IMR-90 (cell line): Measurements from ENCODE around the gene HNRNPH2. TPM values are rescaled to one million over a fixed set of nuclear protein-coding genes. Genes with fewer than 3 reads are reported as not detected.

ENCODE experiments used
- ATAC-seq: fragments of 200-7000 bp; cut with Tn5 transposase; 2 replicates; pipeline ENCODE4 v1.9.1; 2020; ENCODE audit warnings: low read depth, mild to moderate bottlenecking, moderate library complexity
- BruUV-seq: library from RNA; stranded (reverse); fragments of 400-500 nt; replicated peaks from 2 replicates; lab custom pipeline; 2021; lab: Mats Ljungman, UMichigan
- CTCF ChIA-PET: fragments of 300-600 bp; formaldehyde crosslinking; extraction: SDS; loops from one replicate; lab custom pipeline; 2021; ENCODE audit warnings: antibody characterized with exemption; lab: Yijun Ruan, JAX
- POLR2A ChIA-PET: fragments of 300-600 bp; sonication (Branson Sonifier 250); formaldehyde crosslinking; loops from one replicate; lab custom pipeline; 2022; ENCODE audit warnings: antibody characterized with exemption; ENCODE audit not compliant: unreplicated experiment; lab: Charles Lee
- DNase-seq: peaks from one replicate; pipeline ENCODE4 v3.0.0; 2013
- H2AFZ ChIP-seq: replicated peaks from 2 replicates; pipeline ENCODE3; 2013; ENCODE audit warnings: low read length, mild to moderate bottlenecking; ENCODE audit not compliant: poor library complexity
- H2AK5ac ChIP-seq: 2 replicates; pipeline ENCODE4 v1.6.1; 2013; ENCODE audit warnings: low read depth, low read length, inconsistent platforms
- H2AK9ac ChIP-seq: replicated peaks from 2 replicates; pipeline ENCODE3; 2013; ENCODE audit warnings: mild to moderate bottlenecking, low read depth, low read length, moderate library complexity; ENCODE audit not compliant: poor library complexity
- H2BK120ac ChIP-seq: 2 replicates; pipeline ENCODE4 v1.6.1; 2013; ENCODE audit warnings: low read depth, low read length, inconsistent platforms
- H2BK15ac ChIP-seq: 3 replicates; pipeline ENCODE4 v1.6.1; 2013; ENCODE audit warnings: low read depth, low read length, inconsistent platforms
- H2BK20ac ChIP-seq: 2 replicates; pipeline ENCODE4 v1.6.1; 2013; ENCODE audit warnings: low read depth, mild to moderate bottlenecking, inconsistent platforms, low read length, moderate library complexity
- H2BK5ac ChIP-seq: 2 replicates; pipeline ENCODE4 v1.6.1; 2013; ENCODE audit warnings: mild to moderate bottlenecking, low read depth, low read length, inconsistent platforms; ENCODE audit not compliant: poor library complexity, severe bottlenecking
- H3K14ac ChIP-seq: replicated peaks from 2 replicates; pipeline ENCODE4 v1.6.1; 2013; ENCODE audit warnings: low read depth, low read length, inconsistent platforms
- H3K18ac ChIP-seq: 2 replicates; pipeline ENCODE4 v1.6.1; 2013; ENCODE audit warnings: low read depth, low read length, control low read depth
- H3K23ac ChIP-seq: 2 replicates; pipeline ENCODE4 v1.6.1; 2013; ENCODE audit warnings: low read depth, low read length, inconsistent platforms
- H3K27ac ChIP-seq: 2 replicates; pipeline ENCODE4 v1.5.1; 2013; ENCODE audit warnings: mild to moderate bottlenecking, control low read depth, low read length; ENCODE audit not compliant: insufficient read depth
- H3K27me3 ChIP-seq: 2 replicates; pipeline ENCODE4 v1.6.1; 2013; ENCODE audit warnings: low read length; ENCODE audit not compliant: control insufficient read depth, insufficient read depth
- H3K36me3 ChIP-seq: 2 replicates; pipeline ENCODE4 v1.6.1; 2013; ENCODE audit warnings: low read length, mixed read lengths; ENCODE audit not compliant: control insufficient read depth, insufficient read depth
- H3K4ac ChIP-seq: 2 replicates; pipeline ENCODE4 v1.6.1; 2013; ENCODE audit warnings: low read depth, low read length, inconsistent platforms
- H3K4me1 ChIP-seq: 2 replicates; pipeline ENCODE4 v1.6.1; 2013; ENCODE audit warnings: low read length, mixed read lengths; ENCODE audit not compliant: control insufficient read depth, insufficient read depth
- H3K4me2 ChIP-seq: 2 replicates; pipeline ENCODE4 v1.6.1; 2013; ENCODE audit warnings: low read depth, mild to moderate bottlenecking, control low read depth, low read length, moderate library complexity
- H3K4me3 ChIP-seq: 2 replicates; pipeline ENCODE4 v1.5.1; 2013; ENCODE audit warnings: low read depth, mild to moderate bottlenecking, control low read depth, low read length, moderate library complexity; ENCODE audit not compliant: insufficient read depth
- H3K56ac ChIP-seq: 2 replicates; pipeline ENCODE4 v1.6.1; 2013; ENCODE audit warnings: low read length, inconsistent platforms; ENCODE audit not compliant: insufficient read depth; ENCODE audit errors: extremely low read depth
- H3K79me1 ChIP-seq, 2 experiments: 2 replicates each; pipeline ENCODE4 v1.6.1; 2013; ENCODE audit warnings: low read length in 2 of 2, inconsistent platforms in 1 of 2, low read depth in 1 of 2
- H3K9ac ChIP-seq: 2 replicates; pipeline ENCODE4 v1.6.1; 2013; ENCODE audit warnings: low read depth, low read length, control low read depth
- H3K9me1 ChIP-seq: 2 replicates; pipeline ENCODE4 v1.6.1; 2013; ENCODE audit warnings: low read length, inconsistent platforms; ENCODE audit not compliant: insufficient read depth
- H3K9me3 ChIP-seq: 2 replicates; pipeline ENCODE4 v1.6.1; 2013; ENCODE audit warnings: low read length; ENCODE audit not compliant: control insufficient read depth, insufficient read depth
- H4K20me1 ChIP-seq: 2 replicates; pipeline ENCODE4 v1.6.1; 2013; ENCODE audit warnings: low read length, inconsistent platforms; ENCODE audit not compliant: insufficient read depth
- H4K5ac ChIP-seq: 2 replicates; pipeline ENCODE4 v1.6.1; 2013; ENCODE audit warnings: mild to moderate bottlenecking, low read depth, low read length, control low read depth
- H4K8ac ChIP-seq, 2 experiments: 2 replicates each; pipeline ENCODE4 v1.6.1; 2013; ENCODE audit warnings: low read depth in 2 of 2, low read length in 2 of 2, control low read depth in 1 of 2, inconsistent platforms in 1 of 2
- H4K91ac ChIP-seq: 2 replicates; pipeline ENCODE4 v1.6.1; 2013; ENCODE audit warnings: low read depth, low read length, inconsistent platforms; ENCODE audit not compliant: insufficient read depth
- BHLHE40 ChIP-seq: fragments of 150-350 bp; IDR thresholded peaks from 2 replicates; pipeline ENCODE4 v1.6.1; 2016; ENCODE audit warnings: mild to moderate bottlenecking, low read depth, low read length
- CEBPB ChIP-seq: IDR thresholded peaks from 2 replicates; pipeline ENCODE4 v1.6.1; 2012; ENCODE audit warnings: low read depth, low read length, improper control_type of control experiment
- CHD1 ChIP-seq: IDR thresholded peaks from 2 replicates; pipeline ENCODE4 v1.6.1; 2012; ENCODE audit warnings: low read depth, low read length, improper control_type of control experiment
- FOS ChIP-seq: fragments of 150-350 bp; IDR thresholded peaks from 2 replicates; pipeline ENCODE4 v1.6.1; 2016; ENCODE audit warnings: low read depth, low read length
- MAFK ChIP-seq: IDR thresholded peaks from 2 replicates; pipeline ENCODE4 v1.6.1; 2012; ENCODE audit warnings: low read depth, low read length, improper control_type of control experiment
- MAZ ChIP-seq: IDR thresholded peaks from 2 replicates; pipeline ENCODE4 v1.6.1; 2012; ENCODE audit warnings: low read depth, mild to moderate bottlenecking, low read length, improper control_type of control experiment, moderate library complexity, borderline replicate concordance
- MXI1 ChIP-seq: IDR thresholded peaks from 2 replicates; pipeline ENCODE4 v1.6.1; 2012; ENCODE audit warnings: low read depth, mild to moderate bottlenecking, low read length, moderate library complexity, borderline replicate concordance
- NFE2L2 ChIP-seq: fragments of 150-350 bp; IDR thresholded peaks from 2 replicates; pipeline ENCODE4 v1.6.1; 2016; ENCODE audit warnings: low read depth, mild to moderate bottlenecking, low read length
- POLR2A ChIP-seq: IDR thresholded peaks from 2 replicates; pipeline ENCODE4 v1.6.1; 2012; ENCODE audit warnings: mild to moderate bottlenecking, low read depth, low read length
- RAD21 ChIP-seq: IDR thresholded peaks from 2 replicates; pipeline ENCODE4 v1.6.1; 2012; ENCODE audit warnings: low read length, improper control_type of control experiment
- RFX5 ChIP-seq: IDR thresholded peaks from 2 replicates; pipeline ENCODE4 v1.8.0; 2012; ENCODE audit warnings: low read depth, mild to moderate bottlenecking, low read length, moderate library complexity
- SMC3 ChIP-seq: fragments of 150-350 bp; IDR thresholded peaks from 2 replicates; pipeline ENCODE4 v1.6.1; 2016; ENCODE audit warnings: low read depth, mild to moderate bottlenecking, antibody characterized with exemption, low read length, moderate library complexity
- dilution Hi-C: fragments of 300-500 bp; cut with HindIII; formaldehyde crosslinking; loops from one replicate; pipeline ENCODE4 v1.14.3; 2018; ENCODE audit warnings: low sequenced_read_pairs; ENCODE audit not compliant: unreplicated experiment
- in situ Hi-C: fragments of 300-500 bp; cut with MboI; formaldehyde crosslinking; loops from 3 replicates; pipeline ENCODE4 v1.14.3; 2019; ENCODE audit warnings: low sequenced_read_pairs, inconsistent platforms, mixed read lengths
- intact Hi-C: fragments of 100-400 bp; cut with micrococcal nuclease; formaldehyde crosslinking; loops from 2 replicates; pipeline ENCODE4 v1.10.0; 2022
- polyA plus RNA-seq, 3 experiments: library from polyadenylated mRNA; depleted of rRNA; stranded (reverse); fragments of >200 nt; gene quantifications; 2 replicates each; pipeline ENCODE4 v1.2.3, GENCODE V29; 2012; ENCODE audit warnings: low replicate concordance in 1 of 3
- total RNA-seq: library from RNA; depleted of rRNA; stranded (reverse); fragments of >200 nt; gene quantifications from 2 replicates; pipeline ENCODE4 v1.2.3, GENCODE V29; 2012
- TF ChIP-seq, protein P1 (sequence below): conservative IDR thresholded peaks from 2 replicates; pipeline ENCODE4 v1.5.1; 2012; ENCODE audit warnings: mild to moderate bottlenecking, low read depth, low read length, improper control_type of control experiment
- TF ChIP-seq, protein P2 (sequence below): fragments of 150-350 bp; IDR thresholded peaks from 2 replicates; pipeline ENCODE4 v1.6.1; 2017; ENCODE audit warnings: mild to moderate bottlenecking, antibody characterized with exemption, low read length, low read depth
- TF ChIP-seq, protein P3 (sequence below): fragments of 150-350 bp; IDR thresholded peaks from 2 replicates; pipeline ENCODE4 v1.6.1; 2016; ENCODE audit warnings: low read depth, mild to moderate bottlenecking, low read length, moderate library complexity, borderline replicate concordance

Gene HNRNPH2
- total and polyA plus RNA-seq, 2 of the 4 experiments (the other 2 are of a cell fraction), result 42.8 to 54.3 TPM

DNA sequence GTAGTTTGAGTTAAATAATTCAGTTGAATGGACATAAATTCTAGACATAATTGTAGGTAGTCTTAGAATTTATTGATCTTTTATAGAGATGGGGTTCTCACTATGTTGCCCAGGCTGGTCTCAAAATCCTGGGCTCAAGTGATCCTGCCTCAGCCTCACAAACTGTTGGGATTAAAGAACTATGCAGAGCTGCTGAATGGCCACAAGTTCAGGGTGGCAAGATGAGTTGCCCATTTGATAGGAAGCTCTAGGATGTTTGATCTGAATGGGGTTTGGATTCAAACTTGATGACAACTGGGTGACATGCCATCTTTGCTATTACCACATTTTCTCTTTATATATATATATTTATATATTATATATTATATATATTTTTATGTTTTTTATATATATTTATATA, 13.7 kb upstream of the HNRNPH2 start:
- ATAC-seq (no peak), DNase-seq (no peak)
- POLR2A ChIA-PET, result no interaction called here
- dilution Hi-C loops (no loop called here), in situ Hi-C loops (no loop called here), intact Hi-C loops (no loop called here)
- no peak overlapping the region for H3K27ac ChIP-seq
- no peak overlapping the region for H3K4me2 ChIP-seq
- H2AK5ac ChIP-seq, result no peak overlapping the region
- H3K18ac ChIP-seq, result no peak overlapping the region
- no peak overlapping the region for H2AK9ac ChIP-seq
- H3K4ac ChIP-seq, result no peak overlapping the region
- no peak overlapping the region for H3K9ac ChIP-seq
- H3K9me3 ChIP-seq, result no peaks in the 10 kb centered on the region
- CTCF ChIA-PET, result no interaction called here
- H3K9me1 ChIP-seq, result peaks cover 4% of the 10 kb centered on the region
- H4K8ac ChIP-seq, result no peak overlapping the region
- H2AFZ ChIP-seq, result no peak overlapping the region
- H4K5ac ChIP-seq, result no peak overlapping the region
- no peak overlapping the region for H4K91ac ChIP-seq
- H3K4me1 ChIP-seq, result no peaks in the 10 kb centered on the region
- no peak overlapping the region for H3K56ac ChIP-seq
- peaks cover 11% of the 10 kb centered on the region; the same call in 1 of the 2 replicates for H3K36me3 ChIP-seq
- no peak overlapping the region for H3K23ac ChIP-seq
- H3K27me3 ChIP-seq, result no peaks in the 10 kb centered on the region
- TF ChIP-seq MAZ (no peak), FOS (no peak), BHLHE40 (no peak), POLR2A (no peak), RAD21 (no peak), NFE2L2 (no peak), MAFK (no peak), CEBPB (no peak), SMC3 (no peak), CHD1 (no peak), RFX5 (no peak), MXI1 (no peak)
- TF ChIP-seq, protein P1, sequence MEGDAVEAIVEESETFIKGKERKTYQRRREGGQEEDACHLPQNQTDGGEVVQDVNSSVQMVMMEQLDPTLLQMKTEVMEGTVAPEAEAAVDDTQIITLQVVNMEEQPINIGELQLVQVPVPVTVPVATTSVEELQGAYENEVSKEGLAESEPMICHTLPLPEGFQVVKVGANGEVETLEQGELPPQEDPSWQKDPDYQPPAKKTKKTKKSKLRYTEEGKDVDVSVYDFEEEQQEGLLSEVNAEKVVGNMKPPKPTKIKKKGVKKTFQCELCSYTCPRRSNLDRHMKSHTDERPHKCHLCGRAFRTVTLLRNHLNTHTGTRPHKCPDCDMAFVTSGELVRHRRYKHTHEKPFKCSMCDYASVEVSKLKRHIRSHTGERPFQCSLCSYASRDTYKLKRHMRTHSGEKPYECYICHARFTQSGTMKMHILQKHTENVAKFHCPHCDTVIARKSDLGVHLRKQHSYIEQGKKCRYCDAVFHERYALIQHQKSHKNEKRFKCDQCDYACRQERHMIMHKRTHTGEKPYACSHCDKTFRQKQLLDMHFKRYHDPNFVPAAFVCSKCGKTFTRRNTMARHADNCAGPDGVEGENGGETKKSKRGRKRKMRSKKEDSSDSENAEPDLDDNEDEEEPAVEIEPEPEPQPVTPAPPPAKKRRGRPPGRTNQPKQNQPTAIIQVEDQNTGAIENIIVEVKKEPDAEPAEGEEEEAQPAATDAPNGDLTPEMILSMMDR, result no peak
- TF ChIP-seq, protein P2, sequence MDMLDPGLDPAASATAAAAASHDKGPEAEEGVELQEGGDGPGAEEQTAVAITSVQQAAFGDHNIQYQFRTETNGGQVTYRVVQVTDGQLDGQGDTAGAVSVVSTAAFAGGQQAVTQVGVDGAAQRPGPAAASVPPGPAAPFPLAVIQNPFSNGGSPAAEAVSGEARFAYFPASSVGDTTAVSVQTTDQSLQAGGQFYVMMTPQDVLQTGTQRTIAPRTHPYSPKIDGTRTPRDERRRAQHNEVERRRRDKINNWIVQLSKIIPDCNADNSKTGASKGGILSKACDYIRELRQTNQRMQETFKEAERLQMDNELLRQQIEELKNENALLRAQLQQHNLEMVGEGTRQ, result no peak
- TF ChIP-seq, protein P3, sequence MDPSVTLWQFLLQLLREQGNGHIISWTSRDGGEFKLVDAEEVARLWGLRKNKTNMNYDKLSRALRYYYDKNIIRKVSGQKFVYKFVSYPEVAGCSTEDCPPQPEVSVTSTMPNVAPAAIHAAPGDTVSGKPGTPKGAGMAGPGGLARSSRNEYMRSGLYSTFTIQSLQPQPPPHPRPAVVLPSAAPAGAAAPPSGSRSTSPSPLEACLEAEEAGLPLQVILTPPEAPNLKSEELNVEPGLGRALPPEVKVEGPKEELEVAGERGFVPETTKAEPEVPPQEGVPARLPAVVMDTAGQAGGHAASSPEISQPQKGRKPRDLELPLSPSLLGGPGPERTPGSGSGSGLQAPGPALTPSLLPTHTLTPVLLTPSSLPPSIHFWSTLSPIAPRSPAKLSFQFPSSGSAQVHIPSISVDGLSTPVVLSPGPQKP, result no peak
- BruUV-seq, result no TSS peak
- no peak overlapping the region for H2BK120ac ChIP-seq
- H2BK20ac ChIP-seq, result no peak overlapping the region
- no peak overlapping the region for H3K4me3 ChIP-seq
- H2BK5ac ChIP-seq, result no peak overlapping the region
- H3K14ac ChIP-seq, result no peak overlapping the region
- H4K20me1 ChIP-seq, result peaks cover 13% of the 10 kb centered on the region; the same call in 1 of the 2 replicates
- peaks cover 0 to 16% of the 10 kb centered on the region in 2 experiments; a peak in 2 of 4 replicates for H3K79me1 ChIP-seq
- no peak overlapping the region for H2BK15ac ChIP-seq
